GM19467 (cell line): ENCODE results near the gene MCM9.
"Not testable (repeated sequence)": the region's sequence is repeated elsewhere in the genome, so short reads cannot be mapped to it uniquely, and the experiment has no call there.

ENCODE experiments used
- ATAC-seq: cut with Tn5 transposase; IDR thresholded peaks from one replicate; pipeline ENCODE4 v1.9.1; 2021; ENCODE audit warnings: mild to moderate bottlenecking, moderate library complexity; ENCODE audit not compliant: unreplicated experiment

The MCM9 gene

DNA sequence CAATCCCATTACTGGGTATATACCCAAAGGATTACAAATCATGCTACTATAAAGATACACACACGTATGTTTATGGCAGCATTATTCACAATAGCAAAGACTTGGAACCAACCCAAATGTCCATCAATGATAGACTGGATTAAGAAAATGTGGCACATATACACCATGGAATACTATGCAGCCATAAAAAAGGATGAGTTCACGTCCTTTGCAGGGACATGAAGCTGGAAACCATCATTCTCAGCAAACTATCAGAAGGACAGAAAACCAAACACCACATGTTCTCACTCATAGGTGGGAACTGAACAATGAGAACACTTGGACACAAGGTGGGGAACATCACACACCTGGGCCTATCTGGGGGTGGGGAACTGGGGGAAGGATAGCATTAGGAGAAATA lies 66.1 kb downstream of the MCM9 start:
- not testable (repeated sequence) for ATAC-seq

DNA sequence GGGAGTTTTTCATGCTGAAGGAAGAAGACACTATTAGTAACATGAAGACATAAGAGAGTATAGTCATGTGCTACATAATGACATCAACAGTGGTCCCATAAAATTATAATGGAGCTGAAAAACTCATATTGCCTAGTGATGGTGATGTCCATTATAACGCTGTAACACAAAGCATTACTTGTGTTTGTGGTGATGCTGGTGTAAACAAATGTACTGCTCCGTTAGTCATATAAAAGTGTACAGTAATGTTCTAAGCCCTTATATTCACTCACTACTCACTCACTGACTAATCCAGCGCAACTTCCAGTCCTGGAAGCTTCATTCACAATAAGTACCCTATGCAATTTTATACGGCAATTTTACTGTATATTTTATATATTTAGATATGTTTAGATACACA lies 67.8 kb downstream of the MCM9 start:
- ATAC-seq, result no peak

DNA sequence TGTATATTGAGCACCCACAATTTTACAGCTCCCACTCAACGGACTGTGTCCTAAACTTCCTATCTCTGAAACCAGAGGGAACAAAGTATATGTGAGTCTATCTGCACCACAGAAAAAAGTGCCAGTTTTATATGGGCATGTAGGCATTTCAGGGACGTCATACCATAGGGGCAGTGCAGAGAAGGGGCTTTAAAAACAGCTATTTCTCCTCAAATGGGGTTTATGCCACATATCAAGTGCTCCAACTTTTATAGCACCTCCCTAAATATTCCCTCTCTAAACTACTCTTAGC lies 69.9 kb downstream of the MCM9 start:
- ATAC-seq, result no peak

DNA sequence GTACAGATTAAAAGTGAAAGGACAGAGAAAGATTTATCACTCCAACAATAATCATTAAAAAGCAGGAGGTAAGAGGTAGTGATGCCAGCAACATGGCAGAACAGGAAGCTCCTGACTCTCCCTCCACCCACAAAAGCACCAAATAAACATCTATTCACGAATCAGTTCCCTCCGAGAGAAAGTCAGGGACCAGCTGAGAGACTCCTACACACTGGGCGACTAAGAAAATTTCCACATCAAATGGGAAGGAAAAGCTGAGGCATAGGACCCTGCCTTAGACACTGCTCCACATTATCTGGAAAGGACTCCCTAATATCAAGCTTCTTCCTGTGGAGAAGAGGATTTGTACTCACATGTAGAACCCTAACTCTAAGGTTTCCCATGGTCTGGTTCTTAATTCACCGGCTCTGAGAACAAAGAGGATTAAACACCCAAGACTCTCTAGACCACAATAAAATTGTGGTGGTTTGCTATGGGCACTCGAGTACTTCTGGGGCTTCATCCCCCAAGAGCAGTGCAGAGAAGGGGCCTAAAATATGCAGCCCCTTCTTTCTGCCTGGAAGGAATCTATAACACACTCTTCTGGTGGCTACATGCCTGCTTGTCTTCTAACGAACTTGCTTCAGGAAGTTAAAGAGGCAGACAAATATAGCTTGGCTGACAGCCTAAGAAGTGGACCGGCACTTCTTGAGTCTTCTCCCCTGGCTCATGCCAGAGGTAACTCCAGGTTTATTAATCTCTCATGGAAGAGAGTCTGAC lies 70.4 kb downstream of the MCM9 start:
- no peak for ATAC-seq

DNA sequence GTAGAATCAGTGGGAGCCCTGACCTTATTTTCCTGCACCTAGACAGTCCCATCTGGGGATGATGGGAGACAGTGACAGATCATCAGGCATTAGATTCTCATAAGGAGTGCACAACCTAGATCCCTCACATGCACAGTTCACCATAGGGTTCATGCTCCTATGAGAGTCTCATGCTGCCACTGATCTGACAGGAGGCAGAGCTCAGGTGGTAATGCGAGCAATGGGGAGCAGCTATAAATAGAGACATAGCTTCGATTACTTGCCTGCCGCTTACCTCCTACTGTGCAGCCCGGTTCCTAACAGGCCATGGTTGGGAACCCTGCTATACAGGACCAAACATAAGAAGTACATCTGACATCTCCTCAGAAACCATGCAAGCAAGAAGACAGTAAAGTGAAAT lies 72.5 kb downstream of the MCM9 start:
- ATAC-seq, result no peak

DNA sequence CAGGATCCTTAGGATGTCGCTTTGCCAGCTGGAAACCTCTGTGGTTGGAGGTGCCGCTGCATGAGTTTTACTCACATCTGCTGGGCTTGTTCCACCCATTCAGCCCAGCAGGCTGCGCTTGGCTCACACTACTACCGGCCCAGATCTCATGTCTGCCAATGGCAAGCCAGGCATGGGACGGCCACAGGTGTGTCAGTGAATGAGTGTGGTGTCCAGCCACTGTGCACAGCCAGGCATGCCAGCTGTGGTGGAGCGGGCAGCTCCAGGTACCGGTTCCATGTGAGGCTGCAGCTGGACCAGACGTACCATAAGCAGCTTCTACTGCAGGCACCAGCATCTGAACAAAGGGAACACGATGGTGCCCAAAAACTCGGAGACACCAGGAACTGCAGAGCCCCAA lies 74.1 kb downstream of the MCM9 start:
- ATAC-seq, result no peak

DNA sequence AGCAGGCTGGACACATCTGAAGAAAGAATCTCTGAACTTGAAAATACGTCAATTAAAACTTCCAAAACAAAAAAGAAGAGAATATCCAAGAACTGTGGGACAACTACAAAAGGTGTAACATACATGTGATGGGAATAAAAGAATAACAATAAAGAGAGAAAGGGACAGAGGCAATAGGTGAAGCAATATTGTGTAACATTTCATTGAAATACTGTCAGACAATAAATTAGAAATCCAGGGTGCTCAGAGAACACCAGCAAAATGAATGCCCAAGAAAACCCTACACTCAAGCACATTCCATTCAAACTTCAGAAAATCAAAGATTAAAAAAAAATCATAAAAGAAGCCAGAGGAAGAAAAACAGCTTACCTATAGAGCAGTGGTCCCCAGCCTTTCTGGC lies 74.6 kb downstream of the MCM9 start:
- no peak for ATAC-seq

DNA sequence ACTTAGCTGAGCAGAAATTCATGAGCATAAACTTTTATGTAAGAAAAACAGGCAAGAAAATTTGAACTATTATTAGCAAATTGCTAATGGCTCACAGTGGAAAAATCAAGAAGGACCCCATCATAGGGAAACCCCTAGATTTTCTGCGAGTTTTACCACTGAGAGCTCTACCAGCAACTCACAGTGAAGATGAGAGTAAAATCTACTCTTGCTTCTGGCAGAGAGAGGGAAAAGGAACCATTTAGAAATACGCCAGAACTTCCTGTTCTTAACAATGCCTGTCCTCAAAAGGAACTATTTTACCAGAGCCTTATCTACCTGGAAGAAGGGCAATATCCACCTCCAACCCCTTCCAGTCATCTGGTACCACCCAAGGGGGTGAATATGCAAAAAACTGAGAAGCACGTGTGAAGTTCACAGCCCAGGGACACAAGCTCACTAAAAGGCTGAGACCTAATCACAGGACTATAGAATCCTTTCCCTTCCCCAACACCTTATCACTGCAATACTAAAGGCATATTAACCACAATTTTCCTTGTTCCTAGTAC lies 75.4 kb downstream of the MCM9 start:
- no peak for ATAC-seq

DNA sequence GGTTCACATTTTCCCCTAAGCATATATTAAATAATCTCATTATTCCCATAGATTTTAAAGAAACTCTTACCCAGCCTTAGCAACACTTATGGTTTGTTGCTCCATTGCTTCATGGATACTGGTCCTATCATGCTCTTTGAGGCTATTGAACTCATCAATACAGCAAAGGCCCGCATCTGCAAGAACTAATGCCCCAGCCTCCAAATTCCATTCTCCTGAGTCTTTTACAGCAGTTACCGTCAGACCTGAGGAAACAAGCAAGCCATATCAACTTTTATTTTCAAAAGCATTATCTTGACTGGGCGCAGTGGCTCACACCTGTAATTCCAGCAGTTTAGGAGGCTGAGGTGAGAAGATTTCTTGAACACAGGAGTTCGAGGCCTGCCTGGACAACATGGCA lies 78.7 kb downstream of the MCM9 start:
- ATAC-seq, result no peak

DNA sequence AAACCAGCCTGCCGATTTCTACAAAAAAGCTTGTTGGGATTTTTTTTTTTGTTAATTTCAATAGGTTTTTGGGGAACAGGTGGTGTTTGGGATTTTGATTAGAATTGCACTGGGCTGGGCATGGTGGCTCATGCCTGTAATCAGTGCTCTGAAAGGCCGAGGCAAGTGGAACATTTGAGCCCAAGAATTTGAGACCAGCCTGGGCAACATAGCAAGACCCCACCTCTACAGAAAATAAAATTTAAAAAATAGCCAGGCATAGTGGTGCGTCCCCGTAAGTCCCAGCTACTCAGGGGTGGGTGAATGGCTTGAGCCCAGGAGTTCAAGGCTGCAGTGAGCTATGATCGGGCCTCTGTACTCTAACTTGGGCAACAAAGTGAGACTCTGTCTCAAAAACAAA lies 81.6 kb downstream of the MCM9 start:
- no peak for ATAC-seq

DNA sequence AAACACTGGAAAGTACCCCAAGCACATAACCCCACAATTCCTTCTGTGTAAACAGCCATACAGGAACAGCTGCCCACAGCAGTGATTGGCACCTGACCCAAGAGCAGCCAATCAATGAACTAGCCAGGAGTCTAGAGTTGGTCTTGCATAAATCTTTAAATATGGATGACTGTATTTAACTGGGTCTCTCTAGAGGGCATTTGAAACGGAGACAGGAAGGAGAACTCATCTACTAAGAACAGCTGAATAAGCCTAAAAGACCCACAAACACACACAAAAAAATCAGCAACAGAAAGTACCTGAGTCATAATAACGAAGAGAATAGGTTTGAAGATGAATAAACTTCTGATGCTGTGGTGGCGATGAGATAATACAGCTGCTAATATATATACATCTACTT lies 90.0 kb downstream of the MCM9 start:
- peak; percentile 51 for ATAC-seq

DNA sequence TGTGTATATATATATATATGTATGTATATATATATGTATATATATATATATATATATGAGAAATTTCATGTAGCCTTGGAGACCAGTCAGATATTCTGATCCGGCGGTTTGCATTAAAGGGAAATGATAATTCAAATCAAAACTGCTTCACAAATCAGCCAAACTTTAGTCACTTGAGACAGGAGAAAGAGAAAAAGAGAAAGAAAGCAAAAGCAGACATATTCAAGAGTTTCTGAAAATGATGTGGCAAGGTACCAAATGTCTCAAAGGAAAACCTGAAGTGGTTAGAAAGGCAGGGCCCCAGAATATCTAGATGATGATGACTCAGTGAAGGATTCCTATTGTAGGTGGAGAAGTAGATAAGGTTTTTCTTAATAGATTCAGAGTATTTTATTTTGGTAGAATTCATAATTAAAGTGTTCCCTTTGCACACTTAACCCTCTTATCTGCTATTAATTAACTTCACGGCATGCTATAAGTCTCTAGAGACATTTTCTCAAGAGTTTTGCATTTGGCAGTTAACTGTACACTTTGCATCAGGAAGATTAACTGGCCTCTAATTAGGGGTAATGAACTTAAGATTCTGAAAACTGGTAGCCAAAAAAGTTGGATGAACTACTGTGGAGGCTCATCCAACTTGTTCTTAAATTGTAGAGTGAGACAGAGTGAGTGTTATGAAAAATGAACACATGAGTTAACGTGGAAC lies 91.1 kb downstream of the MCM9 start:
- peak; percentile 88 for ATAC-seq

DNA sequence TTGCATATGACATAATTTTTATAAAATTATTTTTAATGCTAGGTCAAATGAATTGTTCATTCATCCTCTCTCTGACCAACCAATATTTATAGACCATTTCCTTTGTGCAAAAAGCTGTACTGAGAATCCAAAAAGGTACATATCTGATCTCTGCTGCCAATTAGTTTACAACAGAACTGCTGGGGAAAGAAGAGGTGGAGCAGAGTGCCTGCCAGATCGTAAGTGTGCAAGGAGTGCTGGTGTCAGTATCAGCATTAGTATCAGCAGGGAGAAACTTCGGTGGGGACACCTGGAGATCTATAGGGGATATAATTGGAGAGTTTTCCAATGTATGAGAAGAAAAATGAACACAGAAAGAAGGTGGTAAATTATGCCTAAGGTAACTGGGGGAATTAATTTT lies 104.3 kb downstream of the MCM9 start:
- ATAC-seq, result no peak

DNA sequence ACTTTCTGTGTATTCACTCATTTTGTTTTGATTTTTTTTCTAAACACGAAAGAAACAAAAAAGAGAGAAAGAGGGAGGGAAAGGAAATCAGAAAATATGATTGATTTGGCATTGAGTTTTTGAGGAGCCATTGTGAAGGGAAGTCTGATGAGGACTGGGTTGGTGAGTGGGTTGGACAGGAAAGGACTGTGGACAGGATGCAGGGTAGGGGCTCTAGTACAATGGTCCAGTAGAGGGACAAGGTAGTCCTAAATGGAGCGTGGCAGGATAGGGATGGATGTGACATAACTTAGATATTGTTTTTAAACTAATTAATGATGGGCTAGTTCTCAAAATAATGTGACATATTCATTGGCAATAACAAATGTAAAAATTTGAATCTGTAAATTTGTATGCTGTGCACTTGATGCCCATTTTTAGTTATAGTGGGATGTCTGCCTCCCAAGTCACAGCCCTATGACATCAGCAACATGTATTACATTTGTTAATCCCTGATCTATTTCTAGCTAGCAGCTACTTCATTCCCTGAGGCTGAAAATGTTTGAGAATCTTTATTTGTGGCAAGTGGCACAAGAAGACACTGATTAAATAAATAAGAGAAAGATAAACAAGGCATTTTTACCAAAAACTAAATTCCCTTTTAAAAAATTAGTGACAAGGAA lies 105.0 kb downstream of the MCM9 start:
- ATAC-seq, result no peak

DNA sequence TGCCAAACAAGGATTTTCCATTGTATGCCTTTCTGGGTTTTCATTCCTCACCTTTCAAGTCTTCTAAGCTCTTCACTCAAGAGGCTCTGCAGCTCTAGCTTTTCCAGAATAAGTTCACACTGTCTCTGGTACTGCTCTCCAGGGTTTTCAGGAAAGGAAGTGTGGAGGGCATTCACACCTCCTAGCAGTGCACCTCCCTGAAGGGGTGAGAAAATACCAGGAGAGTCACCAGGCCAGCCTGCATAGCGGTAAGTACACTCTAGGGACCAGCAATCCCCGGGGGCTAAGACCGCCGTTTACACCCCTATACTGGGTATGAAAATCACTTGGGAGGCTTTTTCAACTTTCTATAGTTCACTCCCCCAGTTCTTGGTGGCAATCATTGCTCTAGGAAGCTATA lies 108.9 kb downstream of the MCM9 start:
- ATAC-seq, result no peak

DNA sequence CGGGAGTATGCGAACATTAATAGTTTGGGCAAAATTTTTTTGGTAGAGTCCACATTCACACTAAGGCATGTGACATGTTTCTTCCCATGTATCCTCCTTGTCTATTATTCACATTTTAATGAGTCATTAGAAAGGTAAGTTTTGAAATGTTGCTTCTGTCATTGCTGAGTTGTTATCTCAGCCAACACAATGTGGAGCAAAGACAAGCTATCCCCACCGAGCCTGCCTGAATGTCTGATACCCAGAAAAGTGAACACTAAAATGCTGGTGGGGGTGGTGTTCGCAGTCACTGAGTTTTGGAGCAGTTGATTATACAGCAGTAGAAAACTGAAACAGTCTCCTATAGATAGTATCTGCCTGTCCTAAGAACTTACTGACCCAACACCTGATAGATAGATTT lies 109.3 kb downstream of the MCM9 start:
- ATAC-seq, result no peak

DNA sequence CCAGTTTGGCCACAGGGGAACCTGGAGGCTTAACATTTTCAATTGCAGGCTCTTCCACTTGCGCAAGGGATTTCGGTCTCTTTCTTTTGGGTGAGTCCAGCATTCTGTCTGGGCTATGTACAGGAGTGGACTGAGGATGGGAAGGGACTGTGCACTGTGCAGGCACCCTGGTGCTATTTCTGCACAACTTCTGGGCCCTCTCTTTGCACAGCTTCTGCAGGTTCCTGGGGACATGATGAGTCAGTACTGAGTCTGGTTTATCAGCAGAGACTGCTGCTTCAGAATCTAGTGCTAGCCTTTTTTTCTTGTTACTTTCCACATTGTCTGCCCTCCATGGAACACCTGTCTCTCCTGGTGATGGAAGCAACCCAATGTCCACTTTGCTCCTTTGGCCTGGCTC lies 119.5 kb downstream of the MCM9 start:
- ATAC-seq, result no peak

DNA sequence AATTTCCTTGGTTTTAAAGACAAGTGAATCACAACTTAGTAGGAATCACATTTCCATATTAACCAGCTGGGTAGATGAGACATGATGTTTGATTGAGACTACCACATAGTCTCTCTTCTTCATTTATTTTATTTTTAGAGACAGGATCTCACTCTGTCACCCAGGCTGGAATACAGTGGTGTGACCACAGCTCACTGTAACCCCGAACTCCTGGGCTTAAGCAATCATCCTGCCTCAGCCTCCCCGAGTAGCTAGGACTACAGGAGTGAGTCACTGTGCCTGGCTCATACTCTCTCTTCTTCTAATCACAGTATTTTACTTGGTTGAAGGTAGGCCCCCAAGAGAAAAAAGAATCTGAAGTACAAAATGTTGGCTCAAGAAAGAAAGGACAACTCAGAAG lies 121.2 kb downstream of the MCM9 start:
- no peak for ATAC-seq

DNA sequence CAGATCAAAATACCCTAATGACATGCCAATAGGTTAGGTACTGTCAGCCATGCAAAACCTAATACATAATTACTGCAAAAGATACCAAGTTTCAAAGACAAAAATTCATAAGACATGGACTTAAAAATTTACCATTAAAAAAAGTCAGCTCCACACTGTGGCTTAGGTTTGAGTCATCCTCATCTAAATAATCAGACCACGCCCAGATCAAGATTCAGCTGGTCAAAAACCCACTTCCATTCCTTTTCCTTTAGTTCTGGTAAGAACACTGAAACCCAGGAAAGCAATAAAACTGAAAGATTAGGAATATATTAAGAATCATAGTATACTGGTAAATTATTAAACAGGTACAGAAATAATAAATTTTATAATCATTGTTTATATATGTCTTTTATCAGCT lies 122.0 kb downstream of the MCM9 start:
- no peak for ATAC-seq

DNA sequence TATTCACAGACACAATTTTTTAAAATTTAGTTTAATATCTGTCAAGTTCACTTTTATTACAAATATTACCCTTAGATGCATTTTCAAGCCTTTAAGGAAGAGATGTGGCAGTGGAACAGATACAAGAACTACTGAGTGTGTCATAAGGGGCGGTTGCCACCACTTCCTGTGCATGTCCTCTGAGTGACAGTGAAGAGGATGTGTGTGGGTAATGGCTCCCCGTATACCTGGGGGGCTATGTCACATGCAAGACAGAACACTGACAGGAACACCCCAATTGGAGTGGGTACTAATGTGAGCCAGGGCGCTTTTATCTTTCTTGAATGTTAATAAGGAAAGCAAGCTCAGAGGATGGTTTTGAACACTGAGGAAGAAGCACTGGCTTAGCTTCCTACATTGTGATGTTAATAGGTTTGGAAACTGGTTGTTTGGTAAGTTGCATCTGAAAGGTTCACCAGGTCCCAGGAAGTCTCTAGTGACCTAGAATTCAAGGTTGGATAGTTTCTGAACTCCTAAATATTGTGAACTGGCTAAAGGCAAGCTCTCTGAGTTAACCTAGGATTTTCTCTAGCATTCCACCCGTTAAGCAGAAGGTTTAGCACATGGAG lies 124.4 kb downstream of the MCM9 start:
- peak; percentile 78 for ATAC-seq

DNA sequence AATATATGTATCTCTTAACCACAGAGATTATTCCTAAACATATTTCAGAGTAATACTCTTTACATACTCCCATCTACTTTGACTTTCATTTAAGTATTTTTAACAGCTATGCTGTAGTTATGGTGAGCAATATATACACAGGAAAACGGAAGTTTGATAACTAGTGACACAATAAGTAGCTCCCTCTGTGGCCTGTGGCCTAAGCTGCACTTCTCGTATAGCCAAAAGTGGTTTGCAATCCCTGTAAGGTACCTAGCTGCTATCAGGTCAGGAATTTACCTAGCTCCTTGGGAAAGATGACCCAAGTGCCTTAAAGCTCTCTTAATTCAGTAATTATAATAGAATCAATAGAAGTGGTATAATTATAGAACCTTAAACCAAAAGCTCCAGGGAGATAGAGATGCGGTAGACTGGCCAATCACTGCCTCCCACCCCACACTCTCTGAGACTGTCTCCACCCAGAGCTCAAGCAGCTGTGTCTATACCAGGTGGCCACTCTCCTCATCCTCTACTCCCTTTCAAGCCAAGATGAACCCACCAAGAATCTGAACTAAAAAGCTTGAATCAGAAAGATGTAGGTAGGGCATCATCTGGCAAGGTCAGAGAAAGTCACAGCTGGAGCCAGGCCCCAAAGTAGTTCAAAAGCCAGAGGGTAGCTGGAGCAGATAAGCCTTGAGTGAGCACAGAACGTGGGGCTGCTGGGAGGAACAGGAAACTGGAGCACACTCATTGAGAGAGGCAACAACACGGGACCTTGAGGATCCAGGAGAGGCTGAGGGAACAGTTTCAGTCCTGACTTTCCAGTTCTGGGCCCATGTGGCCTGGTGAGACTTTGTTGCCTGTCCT lies 125.9 kb downstream of the MCM9 start:
- peak; percentile 59 for ATAC-seq
